HG02870 (cell line): Measurements from ENCODE around the gene ALKAL2.

Experiments used
- ATAC-seq: cut with Tn5 transposase; IDR thresholded peaks from one replicate; pipeline ENCODE4 v1.9.1; 2021; ENCODE audit warnings: mild to moderate bottlenecking, moderate library complexity; ENCODE audit not compliant: unreplicated experiment

The ALKAL2 gene

GRCh38 chr2:295090-295489 is 7.2 kb upstream of the ALKAL2 start:
- no peak for ATAC-seq

GRCh38 chr2:290090-290722 is 2.3 kb upstream of the ALKAL2 start:
- no peak for ATAC-seq

GRCh38 chr2:289362-290089 is 1.6 kb upstream of the ALKAL2 start:
- ATAC-seq, result no peak

- no peak for ATAC-seq
Observed at GRCh38 chr2:288758-289361, 969 bp upstream of the ALKAL2 start.

- ATAC-seq, result peak; percentile 34
Observed at GRCh38 chr2:287471-287885, 413 bp downstream of the ALKAL2 start.

GRCh38 chr2:286774-287392 is 1.0 kb downstream of the ALKAL2 start:
- no peak for ATAC-seq

- no peak for ATAC-seq
Observed at GRCh38 chr2:286035-286434, 1.9 kb downstream of the ALKAL2 start.

GRCh38 chr2:285531-285930 is 2.4 kb downstream of the ALKAL2 start:
- ATAC-seq, result no peak

- ATAC-seq, result no peak
Observed at GRCh38 chr2:284896-285492, 2.9 kb downstream of the ALKAL2 start.

- ATAC-seq, result no peak
Observed at GRCh38 chr2:283996-284794, 3.7 kb downstream of the ALKAL2 start.

- no peak for ATAC-seq
Observed at GRCh38 chr2:282371-283263, 5.3 kb downstream of the ALKAL2 start.

GRCh38 chr2:281381-281780 is 6.5 kb downstream of the ALKAL2 start:
- no peak for ATAC-seq

GRCh38 chr2:280650-281110 is 7.2 kb downstream of the ALKAL2 start:
- no peak for ATAC-seq

GRCh38 chr2:279956-280649 is 7.8 kb downstream of the ALKAL2 start:
- ATAC-seq, result no peak

GRCh38 chr2:279366-279765 is 8.5 kb downstream of the ALKAL2 start:
- ATAC-seq, result no peak

GRCh38 chr2:278927-279320 is 9.0 kb downstream of the ALKAL2 start:
- no peak for ATAC-seq

GRCh38 chr2:278312-278926 is 9.5 kb downstream of the ALKAL2 start:
- ATAC-seq, result no peak

GRCh38 chr2:275466-275865 is 12.4 kb downstream of the ALKAL2 start:
- ATAC-seq, result peak; percentile 92
